ENCODE data around the gene ZNF414. TPM values are rescaled to one million over a fixed set of nuclear protein-coding genes. Genes with fewer than 3 reads are reported as not detected.
"Not testable (repeated sequence)": the region's sequence is repeated elsewhere in the genome, so short reads cannot be mapped to it uniquely, and the experiment has no call there.

Gene ZNF414
- total and polyA plus RNA-seq, 2 donors (not counting 1 experiment from before 2014, with no cell fraction given): 43.8 to 52.0 TPM

- H3K4me1 ChIP-seq (ENCODE audit: control insufficient read depth in 2 of 2, insufficient read depth in 2 of 2, low read length in 2 of 2): no peaks in the 10 kb centered on the region
- no peak for ATAC-seq (ENCODE audit: low read depth)
- intact Hi-C loops (cut with micrococcal nuclease): no loop called here
- TF ChIP-seq EZH2 (IDR thresholded peaks at IDR 0.05; ENCODE audit: borderline replicate concordance, insufficient read depth, low read depth, low read length, poor library complexity, severe bottlenecking): no peak
- no peak for TF ChIP-seq CTCF (IDR thresholded peaks at IDR 0.05)
- Mint-ChIP-seq H3K9me3 (ENCODE audit: insufficient read depth) (no peaks in the 10 kb centered on the region), H3K27me3 (no peaks in the 10 kb centered on the region), H3K4me1 (no peaks in the 10 kb centered on the region), H3K4me3 (no peak overlapping the region), H3K27ac (no peak overlapping the region)
- H3K4me3 ChIP-seq (ENCODE audit: control extremely low read depth in 1 of 5, extremely low read depth in 1 of 5, insufficient read depth in 1 of 5, low read depth in 2 of 5, low read length in 4 of 5): no peak overlapping the region
- peaks cover 0 to 19% of the 10 kb centered on the region in 2 experiments for H3K36me3 ChIP-seq (replicated peaks in 1 of 2; ENCODE audit: control extremely low read depth in 1 of 2, control insufficient read depth in 1 of 2, extremely low read depth in 1 of 2, insufficient read depth in 2 of 2, low read length in 1 of 2)
- H3K9me3 ChIP-seq (ENCODE audit: control extremely low read depth in 1 of 3, control insufficient read depth in 2 of 3, insufficient read depth in 1 of 3, low read length in 2 of 3): no peaks in the 10 kb centered on the region
- no peak for DNase-seq
- no peak overlapping the region for H2AFZ ChIP-seq (ENCODE audit: insufficient read depth, low read depth, low read length, poor library complexity, severe bottlenecking)
- no peak overlapping the region for H3K27ac ChIP-seq (ENCODE audit: low read length in 2 of 2)
- WGBS (ENCODE audit: insufficient coverage): 92% methylated on average over 1 of the region's 6 CpGs
- ChIA-PET CTCF (interaction anchor here (0.7 to 3.3 kb wide), 2 partner anchors 11 to 21 kb away, joined by 3 to 13 read pairs; no protein-coding TSS in a partner anchor), POLR2A (interaction anchor here (0.6 kb wide), 1 partner anchor 22 kb away, joined by 3 read pairs; no protein-coding TSS in a partner anchor)
- no peak overlapping the region for H3K9ac ChIP-seq (ENCODE audit: low read length)
- H3K27me3 ChIP-seq (replicated peaks in 1 of 4; ENCODE audit: control extremely low read depth in 1 of 4, control insufficient read depth in 3 of 4, insufficient read depth in 4 of 4, low read length in 3 of 4): no peaks in the 10 kb centered on the region
- H4K20me1 ChIP-seq (ENCODE audit: control insufficient read depth, insufficient read depth, low read length, poor library complexity, severe bottlenecking): peaks cover 5% of the 10 kb centered on the region
- peaks cover 13% of the 10 kb centered on the region for H3K79me2 ChIP-seq (ENCODE audit: control insufficient read depth, insufficient read depth, low read length)
- H3K4me2 ChIP-seq (replicated peaks; ENCODE audit: low read depth, low read length, poor library complexity, severe bottlenecking): no peak overlapping the region
Observed at GRCh38 chr19:8557642-8558238, 43.8 kb upstream of the ZNF414 start.

- H3K27ac ChIP-seq (ENCODE audit: low read length in 2 of 2); DNase-seq; H3K27ac Mint-ChIP-seq; H3K4me1 ChIP-seq (ENCODE audit: control insufficient read depth in 2 of 2, insufficient read depth in 2 of 2, low read length in 2 of 2); H3K9ac ChIP-seq (ENCODE audit: low read length); intact Hi-C loops (cut with micrococcal nuclease); H3K4me3 Mint-ChIP-seq; H3K79me2 ChIP-seq (ENCODE audit: control insufficient read depth, insufficient read depth, low read length); H3K27me3 ChIP-seq (replicated peaks in 1 of 4; ENCODE audit: control extremely low read depth in 1 of 4, control insufficient read depth in 3 of 4, insufficient read depth in 4 of 4, low read length in 3 of 4); H3K4me2 ChIP-seq (replicated peaks; ENCODE audit: low read depth, low read length, poor library complexity, severe bottlenecking); H3K4me3 ChIP-seq (ENCODE audit: control extremely low read depth in 1 of 5, extremely low read depth in 1 of 5, insufficient read depth in 1 of 5, low read depth in 2 of 5, low read length in 4 of 5); H4K20me1 ChIP-seq (ENCODE audit: control insufficient read depth, insufficient read depth, low read length, poor library complexity, severe bottlenecking); POLR2A ChIA-PET; H2AFZ ChIP-seq (ENCODE audit: insufficient read depth, low read depth, low read length, poor library complexity, severe bottlenecking); H3K9me3 Mint-ChIP-seq (ENCODE audit: insufficient read depth); ATAC-seq (ENCODE audit: low read depth); CTCF ChIA-PET; H3K4me1 Mint-ChIP-seq; H3K27me3 Mint-ChIP-seq; H3K9me3 ChIP-seq (ENCODE audit: control extremely low read depth in 1 of 3, control insufficient read depth in 2 of 3, insufficient read depth in 1 of 3, low read length in 2 of 3): not testable (repeated sequence)
- H3K36me3 ChIP-seq (replicated peaks in 1 of 2; ENCODE audit: control extremely low read depth in 1 of 2, control insufficient read depth in 1 of 2, extremely low read depth in 1 of 2, insufficient read depth in 2 of 2, low read length in 1 of 2): peaks cover 0 to 34% of the 10 kb centered on the region in 2 experiments
- WGBS (ENCODE audit: insufficient coverage): 97% methylated on average over 4 of the region's 7 CpGs
Observed at GRCh38 chr19:8553729-8554128, 39.8 kb upstream of the ZNF414 start.

All from B cell (primary cell).